HG03139 (cell line): ENCODE measurements around the gene LRP2BP.
A peak's percentile ranks its signal among the peaks of the same experiment; 100 is the strongest.

ENCODE experiments used
- ATAC-seq: cut with Tn5 transposase; IDR thresholded peaks from one replicate; pipeline ENCODE4 v1.9.1; 2021; ENCODE audit not compliant: unreplicated experiment

Gene LRP2BP

GRCh38 chr4:185395956-185396723 is 416 bp upstream of the LRP2BP start:
- ATAC-seq = peak; percentile 81

- no peak for ATAC-seq
Measured at GRCh38 chr4:185394568-185395237, 1.0 kb downstream of the LRP2BP start.

- no peak for ATAC-seq
Measured at GRCh38 chr4:185392156-185392555, 3.6 kb downstream of the LRP2BP start.

GRCh38 chr4:185390941-185391340 is 4.8 kb downstream of the LRP2BP start:
- ATAC-seq = no peak

GRCh38 chr4:185387957-185388356 is 7.8 kb downstream of the LRP2BP start:
- ATAC-seq = no peak

GRCh38 chr4:185384930-185385331 is 10.8 kb downstream of the LRP2BP start:
- ATAC-seq = no peak

- no peak for ATAC-seq
Measured at GRCh38 chr4:185384061-185384460, 11.7 kb downstream of the LRP2BP start.

- ATAC-seq = no peak
Measured at GRCh38 chr4:185383451-185383850, 12.3 kb downstream of the LRP2BP start.

GRCh38 chr4:185382754-185383153 is 13.0 kb downstream of the LRP2BP start:
- ATAC-seq = no peak

- no peak for ATAC-seq
Measured at GRCh38 chr4:185381288-185382196, 14.2 kb downstream of the LRP2BP start.

- no peak for ATAC-seq
Measured at GRCh38 chr4:185380320-185380719, 15.4 kb downstream of the LRP2BP start.

- ATAC-seq = no peak
Measured at GRCh38 chr4:185379326-185380295, 16.1 kb downstream of the LRP2BP start.

GRCh38 chr4:185378264-185378663 is 17.5 kb downstream of the LRP2BP start:
- no peak for ATAC-seq

- ATAC-seq = no peak
Measured at GRCh38 chr4:185374573-185374972, 21.2 kb downstream of the LRP2BP start.

GRCh38 chr4:185374027-185374426 is 21.7 kb downstream of the LRP2BP start:
- ATAC-seq = no peak

GRCh38 chr4:185371702-185372101 is 24.0 kb downstream of the LRP2BP start:
- ATAC-seq = no peak

- no peak for ATAC-seq
Measured at GRCh38 chr4:185370268-185370949, 25.3 kb downstream of the LRP2BP start.

GRCh38 chr4:185369731-185370130 is 26.0 kb downstream of the LRP2BP start:
- ATAC-seq = no peak

- no peak for ATAC-seq
Measured at GRCh38 chr4:185364886-185365285, 30.8 kb downstream of the LRP2BP start.

GRCh38 chr4:185363251-185363650 is 32.5 kb downstream of the LRP2BP start:
- ATAC-seq = no peak
